Femur (tissue), 1 donor: ENCODE measurements around the gene CFAP45.
"Not testable (repeated sequence)": the region's sequence is repeated elsewhere in the genome, so short reads cannot be mapped to it uniquely, and the experiment has no call there.

Experiments used
- DNase-seq: peaks from one replicate; pipeline ENCODE4 v3.0.0-alpha.2; 2017

The CFAP45 gene

DNA sequence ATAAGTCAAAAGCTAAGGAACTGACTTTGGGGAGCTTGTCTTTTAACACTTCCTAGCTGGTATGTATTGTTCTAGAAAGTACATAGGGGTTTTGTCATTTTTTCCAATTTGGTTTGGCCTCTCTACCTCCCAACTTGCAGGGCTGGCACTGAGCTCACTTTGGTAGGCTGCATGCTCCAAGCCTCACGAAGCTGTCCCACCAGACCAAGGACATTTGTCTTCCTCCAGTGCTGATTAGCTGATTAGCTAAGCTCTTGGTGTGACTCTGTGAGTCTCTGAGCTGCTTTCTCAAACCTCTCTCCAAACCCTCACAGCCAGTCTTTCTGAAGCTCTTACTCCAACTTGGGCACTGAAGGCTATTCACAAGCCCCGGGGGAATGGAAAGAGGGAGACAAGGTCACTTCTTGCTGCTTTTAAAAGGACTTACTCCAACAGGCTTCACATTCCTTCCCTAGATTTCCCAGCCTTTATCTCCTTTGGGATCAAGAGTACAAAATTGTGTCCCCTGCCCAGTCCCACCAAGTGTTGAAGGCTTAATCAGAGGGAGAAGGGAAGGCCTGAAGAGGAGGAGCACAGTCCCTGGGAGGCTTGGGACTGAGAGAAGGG is 893 bp upstream of the CFAP45 start:
- no peak for DNase-seq

DNA sequence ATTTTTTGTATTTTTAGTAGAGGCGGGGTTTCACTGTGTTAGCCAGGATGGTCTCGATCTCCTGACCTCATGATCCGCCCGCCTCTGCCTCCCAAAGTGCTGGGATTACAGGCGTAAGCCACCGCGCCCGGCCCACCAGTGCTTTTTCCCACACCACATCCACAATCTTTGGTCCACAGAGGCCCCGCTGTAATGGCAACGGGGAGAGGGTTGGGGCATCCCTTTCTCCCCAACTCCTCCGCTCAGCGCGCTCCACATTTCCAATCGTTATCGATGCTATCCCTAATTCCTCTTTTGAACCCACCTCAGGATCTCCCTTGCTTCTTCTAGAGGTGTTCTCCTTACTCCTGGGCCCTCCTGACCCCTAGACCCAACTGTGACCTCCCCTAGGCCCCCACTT is 331 bp downstream of the CFAP45 start:
- not testable (repeated sequence) for DNase-seq

- DNase-seq: no peak
Measured at GRCh38 chr1:159898527-159898926, 1.4 kb downstream of the CFAP45 start.

- no peak for DNase-seq
Measured at GRCh38 chr1:159897962-159898361, 2.0 kb downstream of the CFAP45 start.

DNA sequence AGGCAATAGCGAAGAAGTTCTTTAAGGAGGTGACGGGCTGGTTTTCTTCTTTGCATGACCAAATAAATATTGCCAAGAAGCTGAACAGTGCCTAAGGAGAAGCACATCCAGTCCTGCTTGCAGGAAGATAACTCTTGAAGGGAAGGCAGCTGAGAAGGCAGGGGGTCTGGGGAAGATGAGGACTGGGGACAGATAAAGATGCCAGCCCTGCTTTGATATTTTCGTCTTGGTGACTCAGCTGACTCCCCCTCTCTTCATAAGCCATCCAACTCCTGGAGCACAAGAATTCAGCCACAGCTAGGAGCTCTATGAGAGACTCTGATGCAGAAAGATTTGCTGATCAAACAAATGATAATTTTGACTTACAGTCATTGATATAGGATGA is 3.4 kb downstream of the CFAP45 start:
- no peak for DNase-seq

DNA sequence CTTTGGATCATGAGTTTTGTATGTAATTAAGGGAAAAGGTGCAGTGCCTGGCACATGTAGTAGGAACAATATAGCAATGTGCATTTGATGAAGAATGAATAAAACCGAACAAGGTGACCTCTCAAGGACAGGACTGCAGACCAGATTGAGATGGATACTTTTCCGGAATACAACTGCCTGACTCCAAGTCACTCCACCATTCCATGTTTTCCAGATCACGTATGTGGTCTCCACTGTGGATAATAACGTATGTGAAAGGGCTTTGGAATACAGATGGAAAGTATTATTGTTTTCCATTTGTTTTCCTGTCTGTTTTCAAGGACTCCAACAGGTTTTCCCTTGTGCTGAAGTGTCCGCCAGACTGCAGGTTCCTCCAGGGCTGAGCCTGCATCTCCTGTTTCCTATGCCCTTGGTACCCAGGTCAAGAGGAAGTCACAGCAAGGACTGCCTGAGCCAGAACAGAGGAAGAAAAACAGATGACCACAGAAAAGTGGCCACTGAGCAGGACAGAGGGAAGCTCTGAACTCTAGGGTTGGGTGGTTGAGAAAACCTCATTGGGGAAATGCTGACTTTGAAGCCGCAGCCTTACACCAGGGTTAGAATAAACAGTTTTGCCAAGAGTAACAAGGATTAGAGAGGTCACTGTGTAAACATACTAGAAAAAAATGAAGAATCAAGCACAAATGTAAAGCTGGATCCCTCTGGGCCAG is 4.0 kb downstream of the CFAP45 start:
- DNase-seq: no peak

DNA sequence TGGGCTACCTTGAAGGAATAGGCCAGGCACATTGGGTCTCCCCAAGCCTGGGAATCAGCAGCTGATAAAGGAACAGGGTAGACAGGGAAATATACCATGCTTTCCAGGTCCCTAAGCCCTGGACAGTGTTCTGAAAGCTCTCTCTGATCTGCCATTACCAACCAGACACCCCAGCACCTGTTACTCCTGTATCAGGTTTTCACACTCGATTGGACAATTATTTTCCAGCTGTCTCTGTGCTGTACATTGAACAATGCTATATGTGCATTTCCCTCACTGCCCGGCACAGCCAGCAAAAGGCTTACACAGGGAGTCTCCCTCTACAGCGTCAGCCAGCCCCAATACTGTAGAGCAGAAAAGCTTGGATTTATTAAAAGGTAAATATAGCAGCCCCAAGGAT is 4.7 kb downstream of the CFAP45 start:
- DNase-seq: no peak

GRCh38 chr1:159892944-159893343 is 7.0 kb downstream of the CFAP45 start:
- no peak for DNase-seq

DNA sequence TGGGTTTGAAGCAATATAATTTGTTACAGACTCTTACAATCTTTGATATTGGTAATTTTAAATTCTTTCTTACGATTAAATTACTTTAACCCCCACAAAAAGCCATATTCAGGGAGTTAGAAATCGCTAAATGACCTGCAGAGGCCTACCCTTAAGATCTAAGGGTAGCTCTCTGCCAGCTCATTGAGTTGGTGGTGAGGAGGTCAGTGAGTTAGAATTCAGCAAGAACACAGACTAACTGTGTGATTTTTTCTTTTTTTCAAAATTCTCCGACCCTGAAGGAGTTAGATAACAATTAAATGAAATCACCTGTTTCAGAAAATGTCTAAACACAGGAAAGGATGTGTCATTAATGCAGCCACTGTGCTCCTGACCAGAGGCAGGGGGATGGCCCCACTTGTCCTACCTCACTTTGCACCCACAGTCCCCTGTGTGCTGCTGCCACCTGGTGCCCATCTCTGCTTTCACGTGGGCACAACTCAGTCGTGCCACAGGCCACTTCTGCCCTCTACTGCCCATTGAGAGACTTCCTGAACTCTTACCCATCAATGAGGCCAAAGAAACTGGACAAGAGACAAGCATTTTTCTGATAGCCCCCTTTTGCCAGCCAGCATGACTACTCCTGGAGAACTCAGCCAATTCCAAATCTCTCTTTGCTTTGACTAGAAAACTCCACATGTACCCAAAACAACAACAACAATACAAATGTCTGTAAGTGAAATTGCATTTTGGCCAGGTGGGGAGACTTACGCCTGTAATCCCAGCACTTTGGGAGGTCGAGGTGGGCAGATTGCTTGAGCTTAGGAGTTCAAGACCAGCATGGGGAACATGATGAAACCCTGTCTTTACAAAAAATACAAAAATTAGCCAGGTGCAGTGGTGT is 8.4 kb downstream of the CFAP45 start:
- DNase-seq: peak; percentile 86

- DNase-seq: no peak
Measured at GRCh38 chr1:159890390-159890789, 9.6 kb downstream of the CFAP45 start.

- peak; percentile 41 for DNase-seq
Measured at GRCh38 chr1:159889821-159890252, 10.1 kb downstream of the CFAP45 start.

DNA sequence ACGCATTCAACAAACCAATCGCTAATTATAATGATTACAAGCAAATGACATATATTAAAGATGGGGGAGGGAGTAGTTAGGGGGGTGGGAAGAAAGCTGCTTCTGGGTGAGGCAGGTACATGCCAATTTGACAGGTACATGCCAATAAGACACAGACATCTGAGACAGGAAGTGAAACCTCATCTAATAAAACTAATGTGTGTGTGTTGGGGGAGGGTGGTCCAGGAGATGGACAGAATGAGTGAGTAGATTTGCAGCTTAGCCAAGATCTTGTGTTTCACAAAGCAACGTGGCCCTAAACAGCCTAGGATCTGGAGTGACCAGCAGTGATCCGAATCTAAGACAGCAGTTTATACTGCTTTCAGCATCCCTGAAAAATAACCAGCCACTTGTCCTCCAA is 10.8 kb downstream of the CFAP45 start:
- DNase-seq: no peak

DNA sequence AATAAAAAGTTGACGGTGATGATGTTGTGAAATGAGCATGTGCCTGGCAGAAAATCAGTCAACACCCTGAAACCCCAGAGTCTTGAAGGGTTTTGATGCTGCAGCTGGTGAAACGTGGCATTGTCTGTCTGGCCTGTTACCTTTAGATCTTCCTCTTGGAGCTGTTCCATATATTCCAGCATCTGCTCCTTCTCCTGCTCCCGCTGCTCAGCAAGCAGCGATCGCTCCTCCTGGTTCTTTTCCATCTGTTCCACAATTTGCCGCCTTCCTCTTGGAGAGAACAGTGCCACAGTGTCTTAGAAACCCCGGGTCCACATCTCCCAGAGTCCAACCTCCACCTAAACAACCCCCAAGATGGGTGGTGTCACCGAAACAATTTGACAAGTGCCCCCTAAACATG is 15.7 kb downstream of the CFAP45 start:
- DNase-seq: no peak

DNA sequence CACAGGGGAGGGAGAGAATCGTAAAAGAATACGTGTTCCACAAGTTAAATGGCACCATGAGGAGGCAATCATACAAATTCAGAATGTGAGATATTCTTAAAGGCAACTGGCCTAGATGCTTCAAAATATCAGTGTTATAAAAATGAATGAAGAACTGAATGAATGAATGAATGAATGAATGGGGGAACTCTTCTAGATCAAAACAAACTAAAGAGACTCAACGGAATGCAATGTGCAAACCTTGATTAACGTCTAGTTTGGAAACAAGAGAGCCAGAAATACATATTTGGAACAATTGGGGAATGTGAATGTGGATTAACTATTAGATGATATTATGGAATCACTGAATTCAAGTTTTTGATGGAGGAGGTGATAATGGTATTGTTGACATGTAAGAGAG is 16.8 kb downstream of the CFAP45 start:
- DNase-seq: no peak

- DNase-seq: no peak
Measured at GRCh38 chr1:159882527-159882862, 17.5 kb downstream of the CFAP45 start.

DNA sequence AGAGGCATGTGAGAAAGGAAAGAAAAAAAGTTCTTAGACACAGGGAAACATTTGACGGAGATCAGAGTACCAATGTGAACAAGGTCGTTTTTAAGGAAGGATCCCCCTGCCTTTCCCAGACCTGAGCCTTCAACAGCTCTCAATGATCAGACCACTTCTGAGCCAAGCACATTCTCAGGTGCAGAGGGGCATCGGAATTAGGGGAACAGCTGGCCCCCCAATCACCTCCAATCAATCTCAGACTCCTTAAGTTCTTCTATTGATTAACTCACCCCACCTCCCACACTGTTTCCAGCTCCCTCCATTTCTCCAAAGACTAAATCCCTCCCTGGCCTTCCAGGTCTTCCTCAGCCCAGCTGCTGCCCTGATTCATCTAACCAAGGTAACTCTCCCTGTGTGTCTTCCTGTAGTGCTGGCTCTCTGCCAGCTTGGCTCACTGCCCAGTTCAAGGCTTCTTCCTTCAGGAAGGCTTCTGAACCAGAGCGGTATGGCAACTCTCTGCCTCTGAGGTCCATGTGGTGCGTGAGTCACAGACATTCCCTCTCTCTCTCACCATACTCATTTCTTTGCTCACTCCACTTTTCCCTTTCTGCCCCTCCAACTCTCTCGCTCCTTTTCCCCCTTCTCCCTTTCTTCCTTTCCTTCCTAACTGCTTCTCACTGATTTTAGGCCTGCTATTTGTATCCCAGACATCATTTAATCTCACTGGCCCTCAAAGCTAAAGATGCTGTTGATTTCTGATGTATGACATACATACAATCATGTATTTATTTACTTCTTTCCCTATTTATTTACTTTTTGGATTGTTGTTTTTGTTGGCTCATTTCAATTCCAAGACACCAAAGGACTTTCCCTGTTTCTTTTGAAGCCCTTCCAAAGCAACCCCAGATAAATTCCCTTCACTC is 18.1 kb downstream of the CFAP45 start:
- DNase-seq: peak; percentile 62

DNA sequence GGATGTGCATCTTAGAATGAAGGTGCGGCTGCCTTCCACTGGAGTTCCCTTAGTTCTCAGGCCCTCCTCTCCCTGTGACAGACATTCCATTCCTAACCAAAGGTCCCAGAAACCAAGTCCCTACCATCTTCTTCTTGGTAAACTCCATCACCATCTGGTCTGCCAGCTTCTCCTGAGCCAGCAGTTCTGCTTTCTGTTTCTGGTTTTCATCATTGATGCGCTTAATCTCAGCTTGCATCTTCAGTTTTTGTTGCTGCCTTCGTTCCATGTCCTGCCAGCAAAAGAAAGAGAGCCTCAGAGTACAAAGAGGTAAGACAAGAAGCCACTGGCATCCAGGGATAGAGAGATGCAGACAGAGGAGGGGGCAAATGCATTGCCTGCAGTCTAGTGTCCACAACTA is 19.5 kb downstream of the CFAP45 start:
- no peak for DNase-seq

GRCh38 chr1:159879977-159880376 is 20.0 kb downstream of the CFAP45 start:
- no peak for DNase-seq

DNA sequence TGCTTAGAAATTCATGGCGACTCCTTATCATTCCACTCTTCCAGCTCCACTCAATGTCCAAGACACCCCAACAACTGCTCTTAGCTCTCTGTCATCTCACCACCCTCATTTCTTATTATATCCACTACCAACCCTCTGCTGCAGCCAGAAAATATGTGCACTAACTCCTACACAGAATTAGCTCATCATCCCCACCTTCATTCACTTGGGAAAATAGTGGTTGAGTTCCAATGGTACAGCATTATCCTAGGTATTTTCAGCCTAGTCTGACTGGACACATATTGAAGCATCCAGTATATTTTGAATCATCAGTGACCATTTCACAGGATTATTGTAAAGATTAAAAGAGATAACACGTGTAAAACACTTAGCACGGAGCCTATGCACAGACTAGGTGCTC is 20.8 kb downstream of the CFAP45 start:
- no peak for DNase-seq

DNA sequence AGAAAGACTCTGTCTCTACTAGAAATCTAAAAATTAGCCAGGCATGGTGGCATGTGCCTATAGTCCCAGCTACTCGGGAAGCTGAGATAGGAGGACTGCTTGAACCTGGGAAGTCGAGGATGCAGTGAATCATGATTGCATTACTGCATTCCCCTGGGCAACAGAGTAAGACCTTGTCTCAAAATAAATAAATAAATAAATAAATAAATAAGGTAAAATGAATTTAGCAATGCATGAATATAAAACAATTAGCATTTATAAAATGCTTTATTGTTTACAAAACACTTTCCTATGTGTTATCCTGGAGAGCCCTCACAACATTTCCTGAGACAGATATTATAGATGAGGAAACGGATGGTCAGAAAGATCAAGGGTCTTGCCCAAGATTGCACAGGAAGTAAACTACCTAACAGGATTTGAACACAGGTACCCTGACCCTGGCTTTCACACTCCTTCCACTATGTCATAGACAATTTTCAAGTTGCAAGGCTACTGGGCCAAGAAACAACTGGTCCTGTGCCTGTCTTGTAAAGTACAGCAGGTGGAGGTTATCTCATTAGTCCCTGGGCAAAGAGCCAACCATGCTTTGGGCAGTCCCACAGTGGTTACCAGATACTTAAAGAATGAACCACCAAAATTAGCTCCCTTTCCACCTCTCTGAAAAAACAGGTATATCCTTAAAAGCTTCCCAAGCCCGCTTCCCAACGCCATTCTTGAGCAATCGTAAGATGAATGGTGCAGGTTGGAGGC is 22.1 kb downstream of the CFAP45 start:
- no peak for DNase-seq

DNA sequence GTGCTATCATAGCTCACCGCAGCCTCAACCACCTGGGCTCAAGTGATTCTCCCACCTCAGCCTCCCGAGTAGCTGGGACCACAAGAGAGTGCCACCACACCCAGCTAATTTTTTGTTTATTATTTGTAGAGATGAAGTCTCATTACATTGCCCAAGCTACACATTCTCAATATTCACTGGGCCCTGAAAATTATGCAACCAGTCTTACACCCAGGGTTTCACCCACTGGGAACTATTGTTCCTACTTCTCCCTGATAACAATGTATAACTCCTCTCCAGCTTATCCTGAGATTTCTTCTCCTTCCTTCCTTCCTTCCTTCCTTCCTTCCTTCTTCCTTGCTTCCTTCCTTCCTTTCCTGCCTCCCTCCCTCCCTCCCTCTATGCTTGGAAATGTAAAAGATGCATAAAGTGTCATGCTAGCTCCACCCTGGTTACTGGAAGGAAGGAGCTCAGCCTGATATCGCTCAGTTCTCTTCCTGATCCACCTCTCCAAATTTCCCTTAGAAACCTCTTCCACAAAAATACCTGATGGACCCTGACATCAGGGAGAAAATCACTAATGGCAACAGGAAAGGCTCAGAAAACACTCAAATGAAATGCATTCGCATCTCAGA is 26.3 kb downstream of the CFAP45 start:
- DNase-seq: no peak

DNA sequence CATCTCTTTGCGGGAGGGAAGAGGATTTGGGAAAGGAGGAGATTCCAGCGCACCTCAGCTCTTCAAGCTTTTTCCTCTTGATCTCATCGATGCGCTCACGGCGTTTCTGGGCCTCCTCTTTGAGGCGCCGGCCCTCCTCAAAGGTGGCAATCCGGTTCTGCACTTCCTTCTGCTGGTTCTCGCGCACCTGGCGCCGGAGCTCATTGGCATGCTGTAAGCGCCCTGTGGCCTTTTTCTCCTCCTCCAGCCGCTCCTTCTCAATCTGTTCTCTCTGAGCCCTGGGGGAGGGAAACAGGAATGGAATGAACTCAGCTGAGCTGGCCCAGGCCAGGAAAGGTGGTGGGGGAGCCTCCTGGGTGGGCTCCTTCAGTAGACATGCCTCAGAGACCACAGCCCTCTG is 27.1 kb downstream of the CFAP45 start:
- no peak for DNase-seq
